HUES64 (cell line): ENCODE results near the gene BMPR1A.
"Not testable (repeated sequence)": the region's sequence is repeated elsewhere in the genome, so short reads cannot be mapped to it uniquely, and the experiment has no call there.

ENCODE experiments used
- H3K27ac ChIP-seq: 2 replicates; pipeline ENCODE4 v1.7.0; 2013; ENCODE audit warnings: low read depth, low read length, inconsistent platforms
- H3K27me3 ChIP-seq: 2 replicates; pipeline ENCODE4 v1.6.1; 2013; ENCODE audit warnings: mild to moderate bottlenecking, low read length; ENCODE audit not compliant: insufficient read depth
- H3K36me3 ChIP-seq: 2 replicates; pipeline ENCODE4 v1.6.1; 2013; ENCODE audit warnings: mild to moderate bottlenecking, low read length; ENCODE audit not compliant: insufficient read depth
- H3K4me1 ChIP-seq: 2 replicates; pipeline ENCODE4 v1.6.1; 2013; ENCODE audit warnings: mild to moderate bottlenecking, low read length, moderate library complexity; ENCODE audit not compliant: insufficient read depth
- H3K4me3 ChIP-seq: 2 replicates; pipeline ENCODE4 v1.5.1; 2013; ENCODE audit warnings: mild to moderate bottlenecking, low read length, moderate library complexity
- H3K9ac ChIP-seq: 2 replicates; pipeline ENCODE4 v1.6.1; 2013; ENCODE audit warnings: mild to moderate bottlenecking, low read depth, low read length
- H3K9me3 ChIP-seq: 2 replicates; pipeline ENCODE4 v1.6.1; 2013; ENCODE audit warnings: low read depth, low read length; ENCODE audit not compliant: insufficient read depth
- WGBS: fragments of 150-250, 120-280 bp; methylation state at CpG from one replicate; pipeline ENCODE4 v1.1.7; 2013; ENCODE audit warnings: missing lambda C conversion rate; 5-methylcytosine and 5-hydroxymethylcytosine counted together

Gene BMPR1A

DNA sequence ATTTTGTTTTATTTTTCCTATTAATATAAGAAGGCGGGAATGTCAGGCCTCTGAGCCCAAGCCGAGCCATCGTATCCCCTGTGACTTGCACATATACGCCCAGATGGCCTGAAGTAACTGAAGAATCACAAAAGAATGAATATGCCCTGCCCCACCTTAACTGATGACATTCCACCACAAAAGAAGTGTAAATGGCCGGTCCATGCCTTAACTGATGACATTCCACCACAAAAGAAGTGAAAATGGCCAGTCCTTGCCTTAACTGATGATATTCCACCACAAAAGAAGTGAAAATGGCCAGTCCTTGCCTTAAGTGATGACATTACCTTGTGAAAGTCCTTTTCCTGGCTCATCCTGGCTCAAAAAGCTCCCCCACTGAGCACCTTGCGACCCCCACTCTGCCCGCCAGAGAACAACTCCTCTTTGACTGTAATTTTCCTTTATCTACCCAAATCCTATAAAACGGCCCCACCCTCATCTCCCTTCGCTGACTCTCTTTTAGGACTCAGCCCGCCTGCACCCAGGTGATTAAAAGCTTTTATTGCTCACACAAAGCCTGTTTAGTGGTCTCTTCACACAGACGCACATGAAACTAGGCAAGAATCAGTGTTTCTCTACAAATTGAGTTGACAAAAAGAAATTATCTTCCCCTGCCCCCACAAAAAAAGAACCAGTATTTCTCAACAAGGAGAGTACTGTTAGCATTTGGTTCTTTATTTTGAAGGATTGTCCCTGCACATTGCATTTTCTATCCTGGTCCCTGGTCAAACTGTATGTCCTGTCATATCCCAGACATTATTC, 108.8 kb downstream of the BMPR1A start:
- not testable (repeated sequence) for H3K4me3 ChIP-seq, H3K9me3 ChIP-seq, H3K36me3 ChIP-seq, H3K27me3 ChIP-seq
- peak overlapping the region; percentile 69 for H3K9ac ChIP-seq
- 3% methylated on average over 10 of the region's 11 CpGs for WGBS
- H3K4me1 ChIP-seq: peaks cover 80% of the 10 kb centered on the region
- H3K27ac ChIP-seq: peak overlapping the region; percentile 92

DNA sequence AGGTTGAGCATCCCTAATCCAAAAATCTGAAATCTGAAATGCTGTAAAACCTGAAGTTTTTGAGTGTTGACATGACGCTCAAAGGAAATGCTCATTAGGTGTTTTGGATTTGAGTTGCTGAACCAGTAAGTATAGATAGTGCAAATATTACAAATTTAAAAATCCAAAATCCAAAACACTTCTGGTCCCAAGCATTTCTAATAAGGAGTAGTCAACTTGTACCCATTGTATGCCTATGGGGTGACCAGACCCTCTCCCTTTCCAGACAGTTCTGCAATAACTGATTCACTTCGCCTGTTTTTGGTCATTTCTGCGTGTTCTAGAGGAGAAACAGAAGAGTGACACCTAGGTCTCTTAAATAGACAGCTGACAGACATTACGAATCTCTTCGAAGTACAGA, 110.7 kb downstream of the BMPR1A start:
- Histone ChIP-seq H3K36me3 (no peaks in the 10 kb centered on the region; the same call in 1 of the 2 replicates), H3K27me3 (no peaks in the 10 kb centered on the region), H3K4me3 (no peak overlapping the region), H3K9me3 (no peaks in the 10 kb centered on the region), H3K27ac (peak overlapping the region; percentile 92), H3K4me1 (peaks cover 84% of the 10 kb centered on the region), H3K9ac (peak overlapping the region; percentile 47; the same call in 1 of the 2 replicates)
- 90% methylated on average over 5 of the region's 5 CpGs for WGBS

DNA sequence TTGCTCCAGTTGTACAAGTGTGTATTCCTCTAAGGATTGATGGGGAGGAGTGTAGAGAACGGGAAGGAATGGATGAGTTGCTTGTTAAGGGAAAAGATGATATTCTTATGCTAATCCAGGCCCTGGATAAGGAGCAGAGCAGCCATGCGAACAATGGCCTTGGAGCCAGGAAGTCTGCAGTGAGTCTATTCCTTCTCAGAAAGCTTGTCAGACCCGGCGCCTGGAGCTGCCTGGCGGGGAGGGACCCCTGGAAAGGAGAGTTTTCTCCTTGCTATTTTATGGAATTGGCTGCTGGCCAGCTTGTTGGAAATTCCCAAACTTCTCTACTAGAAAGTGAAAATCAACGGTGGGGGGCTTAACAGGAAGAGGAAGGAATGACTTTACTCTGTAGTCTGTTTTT, 111.9 kb downstream of the BMPR1A start:
- peaks cover 83% of the 10 kb centered on the region for H3K4me1 ChIP-seq
- WGBS: 3% methylated on average over 5 of the region's 6 CpGs

DNA sequence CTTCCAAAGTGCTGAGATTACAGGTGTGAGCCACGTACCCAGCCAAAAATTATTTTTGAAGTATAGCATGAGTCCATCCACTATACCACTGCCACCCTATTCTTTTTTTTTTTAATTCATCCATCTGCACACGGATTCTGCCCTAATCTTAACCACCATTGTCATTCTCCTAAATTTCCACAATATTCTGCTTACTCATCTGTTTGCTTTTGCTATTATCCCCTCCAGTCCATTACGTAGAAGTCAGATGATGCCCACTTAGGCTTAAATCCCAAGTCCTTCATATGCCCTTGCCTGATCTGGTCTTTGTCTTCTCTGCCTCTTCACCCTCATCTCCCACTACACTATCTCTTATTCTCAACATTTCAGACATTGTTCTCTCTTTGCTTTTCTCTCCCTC, 114.3 kb downstream of the BMPR1A start:
- Histone ChIP-seq H3K4me3 (no peak overlapping the region), H3K36me3 (peaks cover 3% of the 10 kb centered on the region), H3K9me3 (no peaks in the 10 kb centered on the region), H3K27me3 (no peaks in the 10 kb centered on the region), H3K4me1 (peaks cover 78% of the 10 kb centered on the region), H3K9ac (no peak overlapping the region), H3K27ac (peak overlapping the region; percentile 66)
- WGBS: 90% methylated on average over 3 of the region's 3 CpGs

More for the DNA sequence above, 111.9 kb downstream of the BMPR1A start:
- no peaks in the 10 kb centered on the region for H3K9me3 ChIP-seq
- peak overlapping the region; percentile 92 for H3K27ac ChIP-seq
- 0 out of 2 replicates have a peak overlapping the region, but pooled peaks have one; percentile 2 for H3K4me3 ChIP-seq
- peak overlapping the region; percentile 47; the same call in 1 of the 2 replicates for H3K9ac ChIP-seq
- H3K36me3 ChIP-seq: no peaks in the 10 kb centered on the region; the same call in 1 of the 2 replicates
- no peaks in the 10 kb centered on the region for H3K27me3 ChIP-seq

DNA sequence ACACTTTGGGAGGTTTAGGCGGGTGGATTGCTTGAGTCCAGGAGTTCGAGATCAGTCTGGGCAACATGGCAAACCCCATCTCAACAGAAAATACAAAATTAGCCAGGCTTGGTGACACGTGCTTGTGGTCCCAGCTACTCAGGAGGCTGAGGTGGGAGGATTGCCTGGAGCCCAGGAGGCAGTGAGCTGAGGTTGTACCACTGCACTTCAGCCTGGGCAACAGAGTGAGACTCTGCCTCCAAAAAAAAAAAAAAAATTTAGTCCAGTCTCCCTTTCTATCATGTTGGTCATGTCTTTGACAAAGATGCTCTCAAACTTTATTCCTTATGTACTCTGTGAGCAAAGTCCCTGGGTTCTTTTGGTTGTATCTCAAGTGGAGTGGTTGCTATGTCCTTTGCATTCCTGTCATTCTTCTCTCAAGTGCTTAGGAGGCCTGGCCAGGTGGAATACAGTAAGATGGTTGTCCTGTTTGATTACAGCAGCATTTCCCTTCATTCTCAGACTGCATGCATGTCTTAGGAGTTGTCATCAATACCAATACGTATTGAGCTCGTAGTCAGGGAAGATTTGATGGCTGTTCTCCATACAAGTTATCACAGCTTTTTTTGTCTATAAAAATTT, 115.3 kb downstream of the BMPR1A start:
- Histone ChIP-seq H3K4me3 (no peak overlapping the region), H3K9me3 (no peaks in the 10 kb centered on the region), H3K27me3 (no peaks in the 10 kb centered on the region), H3K36me3 (peaks cover 13% of the 10 kb centered on the region), H3K27ac (peak overlapping the region; percentile 66), H3K4me1 (peaks cover 71% of the 10 kb centered on the region), H3K9ac (0 out of 2 replicates have a peak overlapping the region, but pooled peaks have one; percentile 3)
- 87% methylated on average over 5 of the region's 5 CpGs for WGBS

DNA sequence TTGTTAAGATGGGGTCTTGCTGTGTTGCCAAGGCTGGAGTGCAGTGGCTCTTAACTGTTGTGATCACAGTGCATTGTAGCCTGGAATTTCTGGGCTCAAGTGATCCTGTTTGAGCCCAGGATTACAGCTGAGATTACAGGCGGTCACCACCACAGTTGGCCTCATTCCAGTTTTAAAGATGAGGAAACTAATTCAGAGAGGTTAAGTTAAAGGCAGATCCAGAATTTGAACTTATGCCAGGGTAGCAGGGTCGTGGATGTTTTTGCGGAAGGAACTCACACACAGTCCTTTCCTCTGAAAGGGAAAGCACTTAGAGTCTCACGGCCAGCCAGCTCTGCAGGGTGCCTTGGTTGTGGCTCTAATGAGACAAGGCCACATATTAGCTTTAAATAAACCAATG, 116.3 kb downstream of the BMPR1A start:
- H3K9me3 ChIP-seq: no peaks in the 10 kb centered on the region
- no peak overlapping the region for H3K4me3 ChIP-seq
- H3K4me1 ChIP-seq: peaks cover 63% of the 10 kb centered on the region
- H3K27ac ChIP-seq: peak overlapping the region; percentile 72
- WGBS: 50% methylated on average over 4 of the region's 4 CpGs
- H3K36me3 ChIP-seq: peaks cover 21% of the 10 kb centered on the region
- H3K27me3 ChIP-seq: no peaks in the 10 kb centered on the region
- H3K9ac ChIP-seq: no peak overlapping the region

DNA sequence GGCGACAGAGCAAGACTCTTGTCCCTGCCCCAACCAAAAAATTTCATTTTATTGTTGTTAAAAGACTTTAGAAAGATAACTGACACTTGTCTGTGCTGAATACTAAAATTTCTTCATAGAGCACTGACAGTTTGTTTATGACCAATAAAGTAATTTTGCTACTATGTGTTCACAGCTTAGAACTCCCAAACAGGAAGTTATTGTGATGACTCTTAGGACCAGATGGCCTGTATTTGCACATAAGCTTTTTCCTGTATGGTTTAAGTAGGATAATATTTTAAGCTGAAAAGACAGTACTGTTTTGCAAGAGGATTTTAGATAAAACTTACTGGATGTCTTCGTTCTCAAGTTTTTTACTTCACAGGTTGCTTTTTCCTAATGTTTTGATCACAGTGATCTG, 120.3 kb downstream of the BMPR1A start:
- Histone ChIP-seq H3K36me3 (peaks cover 52% of the 10 kb centered on the region), H3K27me3 (no peaks in the 10 kb centered on the region), H3K27ac (no peak overlapping the region), H3K4me1 (peaks cover 48% of the 10 kb centered on the region), H3K4me3 (no peak overlapping the region), H3K9ac (no peak overlapping the region), H3K9me3 (no peaks in the 10 kb centered on the region)
- WGBS: 100% methylated on average over 2 of the region's 2 CpGs

DNA sequence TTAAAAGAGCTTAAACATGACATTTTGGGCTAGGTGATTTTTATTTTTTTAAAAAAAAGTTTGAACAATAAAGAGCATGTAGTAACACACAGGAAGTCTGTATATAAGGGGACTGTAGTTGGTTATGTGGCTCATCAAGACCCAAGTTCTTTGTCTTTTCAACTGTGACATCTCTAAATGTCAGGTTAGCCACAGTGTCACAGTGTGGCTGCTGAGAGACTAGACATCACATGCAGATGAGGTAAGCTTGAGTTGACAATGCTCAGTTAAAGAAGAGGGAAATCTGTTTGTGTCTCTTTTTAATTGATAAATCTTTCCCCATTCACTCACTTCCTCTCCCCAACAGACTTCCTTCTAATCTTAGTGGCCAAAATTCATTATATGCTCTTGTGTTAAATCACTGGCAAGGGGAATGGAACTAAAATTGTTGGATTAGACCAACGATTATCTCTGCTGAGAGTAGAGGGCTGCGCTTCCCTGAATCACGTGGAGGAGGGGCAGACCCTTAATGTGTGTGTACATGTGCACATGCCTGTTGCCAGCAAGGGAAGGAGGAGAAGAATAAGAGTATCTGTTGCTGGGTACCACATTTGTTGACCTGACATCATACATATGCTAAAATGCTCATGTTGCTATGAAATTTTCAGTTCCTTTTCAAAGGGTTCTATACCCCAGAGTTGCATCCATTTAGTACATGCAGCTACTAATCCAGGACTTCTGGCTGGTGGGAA, 122.7 kb downstream of the BMPR1A start:
- Histone ChIP-seq H3K9ac (no peak overlapping the region), H3K27ac (no peak overlapping the region), H3K4me3 (no peak overlapping the region), H3K27me3 (no peaks in the 10 kb centered on the region), H3K9me3 (no peaks in the 10 kb centered on the region), H3K36me3 (peaks cover 55% of the 10 kb centered on the region), H3K4me1 (peaks cover 25% of the 10 kb centered on the region)
- WGBS: 95% methylated on average over 3 of the region's 3 CpGs

DNA sequence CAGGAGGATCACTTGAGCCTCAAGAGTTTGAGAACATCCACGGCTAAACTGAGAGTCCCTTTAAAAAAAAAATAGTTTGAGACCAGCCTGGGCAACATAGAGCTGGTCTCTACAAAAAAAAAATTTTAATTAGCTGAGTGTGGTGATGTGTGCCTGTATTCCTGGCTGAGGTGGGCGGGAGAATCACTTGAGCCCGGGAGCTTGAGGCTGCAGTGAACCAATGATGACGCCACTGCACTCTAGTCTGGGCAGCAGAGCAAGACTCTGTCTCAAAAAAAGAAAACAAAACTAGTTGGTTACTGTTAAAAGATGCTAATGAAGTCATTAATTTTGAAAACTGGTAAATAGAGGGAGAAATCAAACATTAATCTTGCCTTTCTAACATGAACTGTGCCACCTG, 124.6 kb downstream of the BMPR1A start:
- no peak overlapping the region for H3K27ac ChIP-seq
- 93% methylated on average over 4 of the region's 4 CpGs for WGBS
- peaks cover 51% of the 10 kb centered on the region for H3K36me3 ChIP-seq
- no peak overlapping the region for H3K9ac ChIP-seq
- peaks cover 17% of the 10 kb centered on the region for H3K4me1 ChIP-seq
- no peak overlapping the region for H3K4me3 ChIP-seq
- no peaks in the 10 kb centered on the region for H3K9me3 ChIP-seq
- H3K27me3 ChIP-seq: no peaks in the 10 kb centered on the region

DNA sequence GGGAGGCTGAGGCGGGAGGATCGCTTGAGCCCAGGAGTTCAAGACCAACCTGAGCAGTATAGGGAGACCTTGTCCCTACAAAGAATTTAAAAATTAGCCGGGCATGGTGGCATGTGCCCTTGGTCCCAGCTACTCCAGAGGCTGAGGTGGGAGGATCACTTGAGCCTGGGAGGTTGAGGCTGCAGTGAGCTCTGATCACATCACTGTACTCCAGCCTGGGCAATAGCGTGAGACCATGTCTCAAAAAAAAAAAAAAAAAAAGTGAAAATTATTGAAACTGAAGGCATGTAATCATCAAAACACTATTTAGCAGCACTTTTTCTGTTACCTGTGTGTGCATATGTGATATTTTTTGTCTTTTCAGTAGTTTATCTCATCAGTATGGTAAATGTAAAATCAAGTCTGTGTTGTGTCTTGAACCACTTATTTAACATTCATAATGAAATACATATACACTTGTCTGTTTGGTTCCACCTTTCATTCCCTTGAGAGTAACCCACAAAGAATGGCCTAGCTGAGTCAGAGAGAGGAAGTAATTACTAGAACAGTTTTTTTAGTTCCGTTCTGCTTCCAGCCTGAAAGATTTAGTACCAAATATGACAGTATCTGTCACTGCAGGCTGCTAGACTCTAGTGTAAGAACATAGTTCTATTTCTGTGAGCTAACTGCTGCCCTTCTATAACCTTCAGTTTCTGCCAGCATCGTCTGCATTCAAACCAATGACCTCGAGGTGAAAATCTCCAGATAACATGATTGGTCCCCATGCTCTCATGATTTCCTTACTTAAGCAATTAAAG, 132.4 kb downstream of the BMPR1A start:
- Histone ChIP-seq H3K27me3 (no peaks in the 10 kb centered on the region), H3K36me3 (peaks cover 51% of the 10 kb centered on the region), H3K9me3 (no peaks in the 10 kb centered on the region), H3K4me3 (no peak overlapping the region), H3K9ac (no peak overlapping the region), H3K4me1 (peaks cover 4% of the 10 kb centered on the region; the same call in 1 of the 2 replicates), H3K27ac (0 out of 2 replicates have a peak overlapping the region, but pooled peaks have one; percentile 16)
- WGBS: 91% methylated on average over 7 of the region's 7 CpGs
